Neural cell (in vitro differentiated cells): ENCODE measurements around the gene ERICH6B. TPM values are rescaled to one million over a fixed set of nuclear protein-coding genes. Genes with fewer than 3 reads are reported as not detected.

Source experiments
- H2AFZ ChIP-seq: fragments of 200-600, 300-800 bp; sonication (generic), shearing (Covaris generic); 2 replicates; pipeline ENCODE4 v1.6.0; 2014; ENCODE audit warnings: low read depth, mild to moderate bottlenecking, antibody characterized with exemption, low read length, moderate library complexity
- H3F3A ChIP-seq: fragments of 200-600 bp; shearing (Covaris generic); 2 replicates; pipeline ENCODE4 v1.6.1; 2016; ENCODE audit warnings: mild to moderate bottlenecking, moderate library complexity, mixed read lengths, antibody characterized with exemption, low read length; ENCODE audit not compliant: insufficient read depth, poor library complexity, severe bottlenecking
- H3K27ac ChIP-seq: fragments of 200-600, 300-800 bp; sonication (generic), shearing (Covaris generic); 2 replicates; pipeline ENCODE4 v1.5.1; 2014; ENCODE audit warnings: mild to moderate bottlenecking, low read length, moderate library complexity
- H3K27me3 ChIP-seq: fragments of 300-800, 200-600 bp; sonication (generic), shearing (Covaris generic); 2 replicates; pipeline ENCODE4 v1.6.0; 2014; ENCODE audit warnings: mild to moderate bottlenecking, low read depth, low read length, moderate library complexity; ENCODE audit not compliant: insufficient read depth
- H3K36me3 ChIP-seq: fragments of 300-800, 200-600 bp; sonication (generic), shearing (Covaris generic); 2 replicates; pipeline ENCODE4 v1.5.1; 2014; ENCODE audit warnings: mild to moderate bottlenecking, antibody characterized with exemption, low read length, moderate library complexity; ENCODE audit not compliant: insufficient read depth
- H3K4me2 ChIP-seq: fragments of 300-800, 200-600 bp; sonication (generic), shearing (Covaris generic); 2 replicates; pipeline ENCODE4 v1.6.0; 2014; ENCODE audit warnings: mild to moderate bottlenecking, low read length
- H3K4me3 ChIP-seq: fragments of 300-800, 200-600 bp; sonication (generic), shearing (Covaris generic); 2 replicates; pipeline ENCODE4 v1.5.1; 2014; ENCODE audit warnings: mild to moderate bottlenecking, low read length, moderate library complexity
- H3K79me2 ChIP-seq: fragments of 200-600 bp; shearing (Covaris generic); replicated peaks from 2 replicates; pipeline ENCODE4 v1.6.0; 2014; ENCODE audit warnings: mild to moderate bottlenecking, low read length, moderate library complexity; ENCODE audit not compliant: insufficient read depth
- H3K9ac ChIP-seq: fragments of 300-800, 200-600 bp; sonication (generic), shearing (Covaris generic); 2 replicates; pipeline ENCODE4 v1.6.1; 2016; ENCODE audit warnings: mild to moderate bottlenecking, low read length, mixed read lengths
- H3K9me2 ChIP-seq: fragments of 200-600 bp; shearing (Covaris generic); 2 replicates; pipeline ENCODE4 v1.6.1; 2016; ENCODE audit warnings: mild to moderate bottlenecking, low read length, mixed read lengths; ENCODE audit not compliant: insufficient read depth
- H3K9me3 ChIP-seq: fragments of 200-600, 300-800 bp; sonication (generic), shearing (Covaris generic); 2 replicates; pipeline ENCODE4 v1.6.1; 2016; ENCODE audit warnings: mild to moderate bottlenecking, mixed run types, low read length, moderate library complexity, mixed read lengths
- H4K20me1 ChIP-seq: fragments of 200-600 bp; shearing (Covaris generic); 2 replicates; pipeline ENCODE4 v1.6.1; 2016; ENCODE audit warnings: mild to moderate bottlenecking, mixed run types; ENCODE audit not compliant: insufficient read depth
- CTCF ChIP-seq: fragments of 450-650 bp; IDR thresholded peaks from 2 replicates; pipeline ENCODE4 v1.5.1; 2014; ENCODE audit warnings: antibody characterized with exemption, mild to moderate bottlenecking, moderate library complexity; ENCODE audit not compliant: poor library complexity, severe bottlenecking
- EP300 ChIP-seq: fragments of 450-650 bp; conservative IDR thresholded peaks from 2 replicates; pipeline ENCODE4 v1.6.1; 2014; ENCODE audit warnings: antibody characterized with exemption, mild to moderate bottlenecking, moderate library complexity; ENCODE audit not compliant: poor library complexity, severe bottlenecking
- EZH2 ChIP-seq: fragments of 200-600, 300-800 bp; shearing (Covaris generic), sonication (generic); IDR thresholded peaks from 2 replicates; pipeline ENCODE4 v1.6.1; 2014; ENCODE audit warnings: antibody characterized with exemption, low read length, borderline replicate concordance, mild to moderate bottlenecking; ENCODE audit not compliant: insufficient read depth, poor library complexity, severe bottlenecking
- MXI1 ChIP-seq: fragments of 450-650 bp; conservative IDR thresholded peaks from 2 replicates; pipeline ENCODE4 v1.6.1; 2014; ENCODE audit warnings: antibody characterized with exemption, mild to moderate bottlenecking; ENCODE audit not compliant: poor library complexity, severe bottlenecking
- POLR2AphosphoS5 ChIP-seq: IDR thresholded peaks from 2 replicates; pipeline ENCODE4 v1.6.1; 2012
- RAD21 ChIP-seq: fragments of 450-650 bp; conservative IDR thresholded peaks from 2 replicates; pipeline ENCODE4 v1.6.1; 2014; ENCODE audit warnings: antibody characterized with exemption, mild to moderate bottlenecking, moderate library complexity
- REST ChIP-seq: IDR thresholded peaks from 2 replicates; pipeline ENCODE4 v1.6.1; 2012; ENCODE audit warnings: borderline replicate concordance
- SMC3 ChIP-seq: fragments of 450-650 bp; conservative IDR thresholded peaks from 2 replicates; pipeline ENCODE4 v1.6.1; 2014; ENCODE audit warnings: antibody characterized with exemption, mild to moderate bottlenecking, moderate library complexity; ENCODE audit not compliant: poor library complexity
- TAF1 ChIP-seq: IDR thresholded peaks from 2 replicates; pipeline ENCODE4 v1.6.1; 2012; ENCODE audit warnings: low read depth
- polyA plus RNA-seq: library from polyadenylated mRNA; depleted of rRNA; stranded (reverse); fragments of >200 nt; gene quantifications from 2 replicates; pipeline ENCODE4 v1.2.3, GENCODE V29; 2014

Gene ERICH6B
- polyA plus RNA-seq, 1 donor from 2014 or later, result not detected

GRCh38 chr13:45521297-45521696, 94.2 kb downstream of the ERICH6B start:
- Histone ChIP-seq H3K79me2 (no peaks in the 10 kb centered on the region), H2AFZ (no peak overlapping the region), H3K9me2 (no peaks in the 10 kb centered on the region), H3K27ac (no peak overlapping the region), H4K20me1 (no peaks in the 10 kb centered on the region), H3F3A (no peaks in the 10 kb centered on the region), H3K4me3 (no peak overlapping the region), H3K4me2 (no peak overlapping the region), H3K27me3 (no peaks in the 10 kb centered on the region), H3K9me3 (no peaks in the 10 kb centered on the region), H3K36me3 (peaks cover 15% of the 10 kb centered on the region), H3K9ac (no peak overlapping the region)
- TF ChIP-seq REST (no peak), POLR2AphosphoS5 (no peak), EP300 (no peak), RAD21 (no peak), CTCF (no peak), SMC3 (no peak), MXI1 (no peak), TAF1 (no peak), EZH2 (no peak)

- Histone ChIP-seq H2AFZ (no peak overlapping the region), H3K79me2 (no peaks in the 10 kb centered on the region), H3F3A (no peaks in the 10 kb centered on the region), H3K4me3 (no peak overlapping the region), H4K20me1 (no peaks in the 10 kb centered on the region), H3K36me3 (peaks cover 11% of the 10 kb centered on the region), H3K27me3 (no peaks in the 10 kb centered on the region), H3K9me3 (no peaks in the 10 kb centered on the region), H3K9me2 (no peaks in the 10 kb centered on the region), H3K27ac (no peak overlapping the region), H3K4me2 (no peak overlapping the region), H3K9ac (no peak overlapping the region)
- TF ChIP-seq EP300 (no peak), TAF1 (no peak), CTCF (no peak), SMC3 (no peak), REST (no peak), RAD21 (no peak), EZH2 (no peak), MXI1 (no peak), POLR2AphosphoS5 (no peak)
Observed at GRCh38 chr13:45519493-45519892, 96.0 kb downstream of the ERICH6B start.
